Ishikawa (cell line): Measurements from ENCODE around the gene CEMIP2.

ENCODE experiments used
- CEBPB ChIP-seq: IDR thresholded peaks from 2 replicates; pipeline ENCODE4 v1.6.1; 2012
- CREB1 ChIP-seq: IDR thresholded peaks from 2 replicates; pipeline ENCODE4 v1.6.1; 2012; ENCODE audit warnings: low read depth
- EGR1 ChIP-seq: IDR thresholded peaks from 2 replicates; pipeline ENCODE4 v1.6.1; 2012
- EP300 ChIP-seq: IDR thresholded peaks from 2 replicates; pipeline ENCODE4 v1.6.1; 2012; ENCODE audit warnings: borderline replicate concordance
- FOXM1 ChIP-seq: IDR thresholded peaks from 2 replicates; pipeline ENCODE4 v1.6.1; 2012; ENCODE audit warnings: low read depth, borderline replicate concordance
- MAX ChIP-seq: IDR thresholded peaks from 2 replicates; pipeline ENCODE4 v1.6.1; 2012
- NFIC ChIP-seq: IDR thresholded peaks from 2 replicates; pipeline ENCODE4 v1.6.1; 2012
- RAD21 ChIP-seq: IDR thresholded peaks from 2 replicates; pipeline ENCODE4 v1.6.1; 2012; ENCODE audit warnings: low read depth
- REST ChIP-seq: IDR thresholded peaks from 2 replicates; pipeline ENCODE4 v1.6.1; 2012; ENCODE audit warnings: low read depth, mild to moderate bottlenecking
- TAF1 ChIP-seq: IDR thresholded peaks from 2 replicates; pipeline ENCODE4 v1.6.1; 2012; ENCODE audit warnings: low read depth, mild to moderate bottlenecking
- TCF12 ChIP-seq: IDR thresholded peaks from 2 replicates; pipeline ENCODE4 v1.6.1; 2012; ENCODE audit warnings: low read depth
- TEAD4 ChIP-seq: IDR thresholded peaks from 2 replicates; pipeline ENCODE4 v1.6.1; 2012
- YY1 ChIP-seq: IDR thresholded peaks from 2 replicates; pipeline ENCODE4 v1.6.1; 2012; ENCODE audit warnings: low read depth
- ZBTB7A ChIP-seq: IDR thresholded peaks from 2 replicates; pipeline ENCODE4 v1.6.1; 2012; ENCODE audit warnings: low read depth
- TF ChIP-seq, protein P1 (sequence below): IDR thresholded peaks from 2 replicates; pipeline ENCODE4 v1.6.1; 2012

Gene CEMIP2

GRCh38 chr9:71638627-71639026 lies 129.7 kb downstream of the CEMIP2 start:
- TF ChIP-seq YY1 (no peak), ZBTB7A (no peak), FOXM1 (no peak), MAX (no peak), RAD21 (no peak), EP300 (no peak), CREB1 (no peak), TCF12 (no peak), EGR1 (no peak), TEAD4 (no peak), NFIC (no peak)
- TF ChIP-seq, protein P1, sequence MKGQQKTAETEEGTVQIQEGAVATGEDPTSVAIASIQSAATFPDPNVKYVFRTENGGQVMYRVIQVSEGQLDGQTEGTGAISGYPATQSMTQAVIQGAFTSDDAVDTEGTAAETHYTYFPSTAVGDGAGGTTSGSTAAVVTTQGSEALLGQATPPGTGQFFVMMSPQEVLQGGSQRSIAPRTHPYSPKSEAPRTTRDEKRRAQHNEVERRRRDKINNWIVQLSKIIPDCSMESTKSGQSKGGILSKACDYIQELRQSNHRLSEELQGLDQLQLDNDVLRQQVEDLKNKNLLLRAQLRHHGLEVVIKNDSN: no peak

DNA sequence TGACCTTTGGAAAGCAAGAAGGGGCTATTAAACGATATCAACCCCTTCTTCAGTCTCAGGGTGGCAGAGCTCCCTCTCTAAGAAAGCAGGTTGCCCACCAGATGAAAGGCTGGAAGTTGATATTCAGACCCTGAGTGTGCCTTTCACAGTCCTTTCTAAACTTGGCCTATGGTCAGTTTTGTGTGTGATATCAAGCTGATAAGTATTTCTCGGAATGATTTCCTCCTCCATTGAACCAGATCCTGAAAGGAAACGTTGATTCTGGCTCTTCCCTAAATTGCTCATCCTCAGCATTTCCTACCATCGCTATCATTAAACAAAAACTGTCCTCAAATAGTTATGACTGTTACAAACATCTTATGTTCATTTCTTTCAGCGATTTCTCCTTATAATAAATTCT lies 130.4 kb downstream of the CEMIP2 start:
- no peak for TF ChIP-seq TEAD4
- no peak for TF ChIP-seq EP300
- no peak for TF ChIP-seq CREB1
- TF ChIP-seq, protein P1: no peak
- TF ChIP-seq FOXM1: no peak
- no peak for TF ChIP-seq RAD21
- no peak for TF ChIP-seq TAF1
- TF ChIP-seq YY1: no peak
- TF ChIP-seq CEBPB: no peak
- no peak for TF ChIP-seq MAX
- no peak for TF ChIP-seq EGR1
- TF ChIP-seq ZBTB7A: no peak
- no peak for TF ChIP-seq REST
- no peak for TF ChIP-seq TCF12
- no peak for TF ChIP-seq NFIC

DNA sequence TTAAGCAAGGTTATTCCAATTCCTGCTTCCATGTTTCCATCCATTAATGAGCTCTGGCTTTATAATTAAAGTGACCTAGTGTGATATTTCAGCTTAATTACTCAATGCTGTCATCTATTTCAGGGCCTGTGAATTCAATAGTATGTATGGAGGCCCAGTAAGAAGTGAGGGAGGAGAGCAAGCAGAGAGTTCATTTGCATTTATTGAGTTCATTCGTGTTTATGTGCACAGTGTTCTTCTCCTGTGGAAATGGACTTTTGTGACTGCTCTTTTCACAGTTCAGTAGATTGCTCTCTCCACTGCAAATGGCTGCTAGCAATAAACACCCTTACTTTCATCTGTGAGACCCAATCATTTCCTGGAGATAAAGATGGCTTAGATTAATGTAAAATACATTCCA lies 130.9 kb downstream of the CEMIP2 start:
- TF ChIP-seq, protein P1: no peak
- TF ChIP-seq CREB1 (no peak), TEAD4 (no peak)

GRCh38 chr9:71636143-71636839 lies 132.0 kb downstream of the CEMIP2 start:
- TF ChIP-seq, protein P1: no peak
- TF ChIP-seq CREB1: no peak
- no peak for TF ChIP-seq REST
- TF ChIP-seq NFIC: no peak
- TF ChIP-seq ZBTB7A: no peak
- TF ChIP-seq TEAD4: no peak

DNA sequence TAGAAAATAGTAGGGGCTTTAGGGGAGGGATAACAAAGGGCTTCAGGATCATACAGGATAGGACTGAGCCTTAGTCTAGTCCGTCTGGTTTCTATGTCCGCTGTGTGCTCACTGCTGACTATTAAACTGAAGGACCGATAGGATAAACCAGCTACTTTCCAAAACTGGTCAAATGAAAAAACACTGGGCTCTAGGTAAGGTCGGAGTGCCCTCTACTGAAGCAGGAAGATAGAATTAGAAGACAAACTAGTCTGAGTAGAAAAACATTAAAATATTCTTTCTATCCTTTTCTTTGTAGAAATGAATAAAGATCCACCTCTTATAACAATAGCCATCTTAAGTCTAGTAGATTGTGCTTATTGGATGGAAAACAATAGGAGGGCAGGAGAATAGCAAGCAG lies 133.6 kb downstream of the CEMIP2 start:
- TF ChIP-seq TAF1 (no peak), TEAD4 (no peak), RAD21 (0 out of 2 replicates have a peak, but pooled peaks have one; percentile 14), YY1 (no peak)
